Fibroblast of the aortic adventitia (primary cell): ENCODE results near the gene SPAAR. TPM values are rescaled to one million over a fixed set of nuclear protein-coding genes. Genes with fewer than 3 reads are reported as not detected.
"Not testable (repeated sequence)": the region's sequence is repeated elsewhere in the genome, so short reads cannot be mapped to it uniquely, and the experiment has no call there.

ENCODE experiments used
- DNase-seq: peaks from one replicate; pipeline ENCODE4 v3.0.0-alpha.2; 2010; ENCODE audit warnings: low read depth
- H3K4me3 ChIP-seq: 2 replicates; pipeline ENCODE4 v1.5.1; 2011; ENCODE audit warnings: low read depth, mild to moderate bottlenecking, control low read depth, low read length, moderate library complexity
- total RNA-seq: library from RNA; depleted of rRNA; stranded (reverse); fragments of >200 nt; gene quantifications from 2 replicates; pipeline ENCODE4 v1.2.3, GENCODE V29; 2012; ENCODE audit warnings: low replicate concordance
- TF ChIP-seq, protein P1 (sequence below): IDR thresholded peaks from 2 replicates; pipeline ENCODE4 v1.5.1; 2011; ENCODE audit warnings: mild to moderate bottlenecking, low read length, control low read depth, inconsistent platforms; ENCODE audit not compliant: insufficient read depth

Gene SPAAR
- total RNA-seq, 1 donor = not detected

DNA sequence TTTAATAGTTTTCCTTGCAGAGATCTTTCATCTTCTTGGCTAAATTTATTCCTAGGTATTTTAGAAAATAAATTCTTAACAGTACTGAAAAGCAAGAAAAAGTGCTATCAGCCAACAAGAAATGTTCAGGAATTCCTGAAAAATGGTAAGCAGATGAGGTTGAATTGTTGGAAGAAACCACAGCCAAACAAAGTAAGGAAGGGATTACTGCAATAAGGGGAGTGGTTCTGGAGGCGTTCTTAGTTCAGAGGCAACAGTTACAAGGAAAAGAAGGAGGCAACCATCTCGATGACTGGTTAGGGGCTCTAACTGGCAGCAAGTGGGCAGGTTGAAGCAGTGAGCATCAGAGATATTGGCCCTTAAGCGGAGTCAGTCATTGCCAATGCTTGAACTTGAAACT is 26.3 kb upstream of the SPAAR start:
- TF ChIP-seq, protein P1, sequence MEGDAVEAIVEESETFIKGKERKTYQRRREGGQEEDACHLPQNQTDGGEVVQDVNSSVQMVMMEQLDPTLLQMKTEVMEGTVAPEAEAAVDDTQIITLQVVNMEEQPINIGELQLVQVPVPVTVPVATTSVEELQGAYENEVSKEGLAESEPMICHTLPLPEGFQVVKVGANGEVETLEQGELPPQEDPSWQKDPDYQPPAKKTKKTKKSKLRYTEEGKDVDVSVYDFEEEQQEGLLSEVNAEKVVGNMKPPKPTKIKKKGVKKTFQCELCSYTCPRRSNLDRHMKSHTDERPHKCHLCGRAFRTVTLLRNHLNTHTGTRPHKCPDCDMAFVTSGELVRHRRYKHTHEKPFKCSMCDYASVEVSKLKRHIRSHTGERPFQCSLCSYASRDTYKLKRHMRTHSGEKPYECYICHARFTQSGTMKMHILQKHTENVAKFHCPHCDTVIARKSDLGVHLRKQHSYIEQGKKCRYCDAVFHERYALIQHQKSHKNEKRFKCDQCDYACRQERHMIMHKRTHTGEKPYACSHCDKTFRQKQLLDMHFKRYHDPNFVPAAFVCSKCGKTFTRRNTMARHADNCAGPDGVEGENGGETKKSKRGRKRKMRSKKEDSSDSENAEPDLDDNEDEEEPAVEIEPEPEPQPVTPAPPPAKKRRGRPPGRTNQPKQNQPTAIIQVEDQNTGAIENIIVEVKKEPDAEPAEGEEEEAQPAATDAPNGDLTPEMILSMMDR = no peak
- peak; percentile 72 for DNase-seq
- no peak overlapping the region for H3K4me3 ChIP-seq

DNA sequence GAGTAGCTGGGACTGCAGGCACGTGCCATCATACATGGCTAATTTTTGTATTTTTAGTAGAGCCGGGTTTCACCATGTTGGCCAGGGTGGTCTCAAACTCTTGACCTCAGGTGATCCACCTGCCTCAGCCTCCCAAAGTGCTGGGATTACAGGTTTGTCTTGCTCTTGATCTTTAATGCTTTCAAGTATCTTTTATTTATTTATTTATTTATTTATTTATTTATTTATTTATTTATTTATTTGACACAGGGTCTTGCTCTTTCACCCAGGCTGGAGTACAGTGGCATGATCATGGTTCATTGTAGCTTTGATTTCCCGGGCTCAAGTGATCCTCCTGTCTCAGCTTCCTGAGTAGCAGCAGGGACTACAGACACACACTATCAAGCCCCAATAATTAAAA is 24.4 kb upstream of the SPAAR start:
- DNase-seq = not testable (repeated sequence)

DNA sequence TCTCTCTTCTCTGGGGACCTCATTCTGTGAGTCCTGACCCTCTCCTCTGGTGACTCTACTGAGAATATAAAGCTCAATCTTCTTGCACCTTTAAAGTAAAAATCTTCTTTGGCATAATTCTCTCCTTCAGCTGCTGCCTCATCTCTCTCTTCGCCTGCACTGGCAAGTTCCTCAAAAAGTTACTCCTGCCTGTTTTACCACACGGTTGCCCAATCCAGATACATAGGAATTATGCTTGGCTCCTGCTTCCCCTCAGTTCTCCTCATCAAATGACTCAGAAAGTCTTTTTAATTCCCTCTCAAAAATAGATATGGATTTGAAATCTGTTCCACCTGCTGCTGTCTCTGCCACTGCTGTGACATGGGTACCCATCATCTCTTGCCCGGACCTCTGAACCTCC is 17.6 kb upstream of the SPAAR start:
- DNase-seq = peak; percentile 49
- H3K4me3 ChIP-seq = no peak overlapping the region
- TF ChIP-seq, protein P1 = no peak

More for the DNA sequence above, 24.4 kb upstream of the SPAAR start:
- H3K4me3 ChIP-seq = not testable (repeated sequence)

DNA sequence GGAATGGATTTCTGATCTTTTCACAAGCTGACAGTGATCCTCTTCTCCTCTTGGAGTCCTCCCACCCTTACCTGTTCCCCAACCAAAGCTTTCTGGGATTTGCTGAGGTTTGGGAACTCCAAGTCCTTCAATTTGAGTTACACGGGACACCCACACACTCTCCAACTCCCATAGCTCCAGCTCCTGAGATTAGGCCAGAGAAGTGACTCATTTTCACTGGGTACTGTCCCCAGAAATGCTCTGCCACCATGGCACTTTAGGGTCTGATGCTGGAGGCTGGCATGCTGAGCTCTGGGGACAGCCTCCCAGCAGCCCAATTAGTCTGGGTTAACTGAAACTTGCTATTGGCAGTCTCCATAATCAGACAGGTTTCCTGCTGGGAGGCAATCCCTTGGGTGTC is 17.2 kb upstream of the SPAAR start:
- H3K4me3 ChIP-seq = no peak overlapping the region
- DNase-seq = no peak
- TF ChIP-seq, protein P1 = no peak

DNA sequence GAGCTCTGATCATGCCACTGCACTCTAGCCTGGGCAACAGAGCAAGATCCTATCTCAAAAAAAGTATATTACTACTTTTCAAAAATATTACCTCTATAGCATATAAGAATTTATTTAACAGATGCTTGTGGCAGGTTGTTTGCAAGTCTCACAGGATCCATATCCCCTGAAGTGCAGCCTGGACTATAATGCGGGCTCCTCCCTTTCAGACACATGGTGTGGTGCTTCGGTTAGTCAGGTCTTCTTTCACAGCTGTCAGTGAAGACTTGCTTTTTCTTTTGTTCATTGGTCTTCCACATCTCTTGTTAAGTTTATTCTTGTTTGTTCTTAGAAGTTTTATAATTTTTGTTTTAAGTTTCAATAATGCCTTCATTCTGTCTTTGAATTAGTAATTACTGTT is 12.7 kb upstream of the SPAAR start:
- H3K4me3 ChIP-seq = no peak overlapping the region
- TF ChIP-seq, protein P1 = no peak
- no peak for DNase-seq

DNA sequence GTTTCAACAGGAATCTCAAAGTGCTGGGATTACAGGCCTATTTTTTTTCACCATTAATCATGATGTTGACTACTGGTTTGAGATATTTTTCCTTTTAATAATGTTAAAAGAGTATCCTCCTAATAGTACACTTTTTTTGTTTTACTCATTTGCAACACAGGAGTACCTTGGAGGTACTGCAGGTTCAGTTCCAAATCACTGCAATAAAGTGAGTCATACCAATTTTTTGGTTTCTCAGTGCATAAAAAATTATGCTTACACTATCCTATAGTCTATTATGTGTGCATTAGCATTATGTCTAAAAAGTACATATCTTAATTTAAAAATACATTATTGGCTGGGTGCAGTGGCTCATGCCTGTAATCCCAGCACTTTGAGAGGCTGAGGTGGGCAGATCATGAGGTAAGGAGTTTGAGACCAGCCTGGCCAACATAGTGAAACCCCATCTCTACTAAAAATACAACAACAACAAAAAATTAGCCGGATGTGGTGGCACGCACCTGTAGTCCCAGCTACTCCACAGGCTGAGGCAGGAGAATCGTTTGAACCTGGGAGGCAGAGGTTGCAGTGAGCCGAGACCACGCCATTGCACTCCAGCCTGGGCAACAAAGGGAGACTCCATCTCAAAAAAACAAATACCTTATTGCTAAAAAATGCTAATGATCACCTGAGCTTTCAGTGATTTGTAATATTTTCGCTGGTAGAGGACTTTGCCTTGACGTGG is 11.8 kb upstream of the SPAAR start:
- H3K4me3 ChIP-seq, DNase-seq: not testable (repeated sequence)

DNA sequence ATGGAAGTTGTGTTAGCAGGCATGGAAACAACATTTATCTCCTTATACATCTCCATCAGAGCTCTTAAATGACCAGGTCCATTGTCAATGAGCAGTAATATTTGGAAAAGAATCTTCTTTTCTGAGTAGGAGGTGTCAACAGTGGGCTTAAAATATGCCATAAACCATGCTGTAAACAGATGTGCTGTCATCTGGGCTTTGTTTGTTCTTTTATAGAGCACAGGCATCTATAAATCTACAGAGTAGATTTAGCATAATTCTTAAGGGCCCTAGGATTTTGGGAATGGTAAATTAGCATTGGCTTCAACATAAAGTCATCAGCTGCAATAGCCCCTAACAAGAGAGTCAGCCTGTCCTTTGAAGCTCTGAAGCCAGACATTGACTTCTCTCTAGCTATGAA is 11.0 kb upstream of the SPAAR start:
- DNase-seq = no peak
- TF ChIP-seq, protein P1 = no peak
- no peak overlapping the region for H3K4me3 ChIP-seq

DNA sequence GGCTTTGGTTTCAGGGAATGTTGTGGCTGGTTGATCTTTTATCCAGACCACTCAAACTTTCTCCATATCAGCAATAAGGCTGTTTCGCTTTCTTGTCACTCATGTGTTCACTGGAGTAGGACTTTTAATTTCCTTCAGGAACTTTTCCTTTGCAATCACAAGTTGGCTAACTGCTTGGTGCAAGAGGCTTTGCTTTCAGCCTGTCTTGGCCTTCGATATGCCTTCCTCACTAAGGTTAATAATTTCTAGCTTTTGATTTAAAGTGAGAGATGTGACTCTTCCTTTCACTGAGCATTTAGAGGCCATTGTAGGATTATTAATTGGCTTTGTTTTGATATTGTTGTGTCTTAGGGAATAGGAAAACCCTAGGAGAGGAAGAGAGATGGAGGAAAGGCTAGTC is 10.3 kb upstream of the SPAAR start:
- H3K4me3 ChIP-seq = no peak overlapping the region
- TF ChIP-seq, protein P1 = no peak
- DNase-seq = no peak
